SK-N-SH treated with all-trans-retinoic acid at 6 μM for 48 hours (cell line): ENCODE measurements around the gene ZNF549.

Experiments
- ATAC-seq: fragments of 200-7000 bp; cut with Tn5 transposase; 3 replicates; pipeline ENCODE4 v1.9.1; 2020; ENCODE audit warnings: mild to moderate bottlenecking, moderate library complexity
- ARNTL ChIP-seq: fragments of 450-650 bp; formaldehyde crosslinking; IDR thresholded peaks from 2 replicates; pipeline ENCODE4 v1.5.0; 2020; ENCODE audit warnings: low read depth, mild to moderate bottlenecking, moderate library complexity, borderline replicate concordance
- BACH2 ChIP-seq: fragments of 250-450 bp; sonication (Bioruptor Pico); IDR thresholded peaks from 2 replicates; pipeline ENCODE4 v1.9.0; 2021; ENCODE audit warnings: mild to moderate bottlenecking, borderline replicate concordance
- CREB5 ChIP-seq: fragments of 250-450 bp; sonication (Bioruptor Pico); IDR thresholded peaks from 2 replicates; pipeline ENCODE4 v1.5.1; 2020; ENCODE audit warnings: low read depth, mild to moderate bottlenecking, moderate library complexity
- CSDC2 ChIP-seq: fragments of 250-450 bp; sonication (Bioruptor Pico); IDR thresholded peaks from 2 replicates; pipeline ENCODE4 v1.5.0; 2020; ENCODE audit warnings: mild to moderate bottlenecking, moderate library complexity
- GLIS3 ChIP-seq: fragments of 250-450 bp; sonication (Bioruptor Pico); IDR thresholded peaks from 2 replicates; pipeline ENCODE4 v1.5.0; 2020; ENCODE audit warnings: mild to moderate bottlenecking, moderate library complexity
- ISL1 ChIP-seq: fragments of 250-450 bp; sonication (Bioruptor Pico); IDR thresholded peaks from 2 replicates; pipeline ENCODE4 v2.1.2; 2022; ENCODE audit warnings: mild to moderate bottlenecking, moderate library complexity
- POU6F1 ChIP-seq: fragments of 250-450 bp; sonication (Bioruptor Pico); IDR thresholded peaks from 2 replicates; pipeline ENCODE4 v1.8.0; 2021; ENCODE audit warnings: low read depth, mild to moderate bottlenecking, moderate library complexity, borderline replicate concordance
- PPARA ChIP-seq: fragments of 250-450 bp; sonication (Bioruptor Pico); IDR thresholded peaks from 2 replicates; pipeline ENCODE4 v1.5.0; 2020; ENCODE audit warnings: mild to moderate bottlenecking, borderline replicate concordance
- RARB ChIP-seq: fragments of 250-450 bp; sonication (Bioruptor Pico); IDR thresholded peaks from 2 replicates; pipeline ENCODE4 v1.8.0; 2021; ENCODE audit warnings: mild to moderate bottlenecking, moderate library complexity
- ZFP30 ChIP-seq: fragments of 450-650 bp; formaldehyde crosslinking; IDR thresholded peaks from 2 replicates; pipeline ENCODE4 v1.5.0; 2022; ENCODE audit warnings: mild to moderate bottlenecking, moderate library complexity
- ZNF565 ChIP-seq: fragments of 450-650 bp; formaldehyde crosslinking; conservative IDR thresholded peaks from 2 replicates; pipeline ENCODE4 v1.5.0; 2020; ENCODE audit warnings: low read depth, mild to moderate bottlenecking, moderate library complexity
- ZNF70 ChIP-seq: fragments of 450-650 bp; formaldehyde crosslinking; IDR thresholded peaks from 2 replicates; pipeline ENCODE4 v1.5.0; 2020; ENCODE audit warnings: mild to moderate bottlenecking, moderate library complexity
- ZNF8 ChIP-seq: fragments of 450-650 bp; formaldehyde crosslinking; IDR thresholded peaks from 2 replicates; pipeline ENCODE4 v1.5.0; 2020; ENCODE audit warnings: mild to moderate bottlenecking, moderate library complexity
- TF ChIP-seq, protein P1 (sequence below): fragments of 250-450 bp; sonication (Bioruptor Pico); IDR thresholded peaks from 2 replicates; pipeline ENCODE4 v1.8.0; 2020; ENCODE audit warnings: mild to moderate bottlenecking, moderate library complexity, borderline replicate concordance

The ZNF549 gene

GRCh38 chr19:57560049-57560491, 32.9 kb downstream of the ZNF549 start:
- TF ChIP-seq GLIS3 (CRISPR knock-in tag) (no peak), ZNF565 (CRISPR knock-in tag) (no peak), PPARA (CRISPR knock-in tag) (no peak), ZNF70 (CRISPR knock-in tag) (no peak)
- no peak for ATAC-seq

DNA sequence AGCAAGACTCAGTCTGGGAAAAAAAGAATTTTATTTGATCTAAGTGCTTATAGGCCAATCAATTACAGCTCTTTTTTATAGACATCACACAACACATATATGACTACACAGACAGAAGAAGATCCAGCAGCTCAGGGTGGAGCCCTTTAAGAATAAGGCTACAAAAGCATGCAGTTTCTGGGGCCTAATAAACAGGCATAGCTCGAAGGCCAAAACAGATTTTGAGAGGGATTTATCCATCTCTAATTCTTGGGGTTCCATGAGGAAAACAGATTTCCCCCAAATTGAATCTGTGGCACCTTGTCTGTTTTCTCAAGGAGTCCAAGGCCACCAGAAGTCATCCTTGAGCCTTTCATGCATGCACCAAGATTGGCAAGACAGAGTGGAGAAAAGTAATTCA, 36.4 kb downstream of the ZNF549 start:
- TF ChIP-seq PPARA (CRISPR knock-in tag): no peak
- TF ChIP-seq ARNTL (CRISPR knock-in tag): no peak
- no peak for TF ChIP-seq ZNF8 (CRISPR knock-in tag)
- TF ChIP-seq ZNF70 (CRISPR knock-in tag): no peak
- no peak for TF ChIP-seq ZFP30 (CRISPR knock-in tag)
- TF ChIP-seq POU6F1 (CRISPR knock-in tag): no peak
- no peak for TF ChIP-seq ZNF565 (CRISPR knock-in tag)
- no peak for TF ChIP-seq ISL1 (CRISPR knock-in tag)
- no peak for TF ChIP-seq BACH2 (CRISPR knock-in tag)
- TF ChIP-seq CREB5: no peak

DNA sequence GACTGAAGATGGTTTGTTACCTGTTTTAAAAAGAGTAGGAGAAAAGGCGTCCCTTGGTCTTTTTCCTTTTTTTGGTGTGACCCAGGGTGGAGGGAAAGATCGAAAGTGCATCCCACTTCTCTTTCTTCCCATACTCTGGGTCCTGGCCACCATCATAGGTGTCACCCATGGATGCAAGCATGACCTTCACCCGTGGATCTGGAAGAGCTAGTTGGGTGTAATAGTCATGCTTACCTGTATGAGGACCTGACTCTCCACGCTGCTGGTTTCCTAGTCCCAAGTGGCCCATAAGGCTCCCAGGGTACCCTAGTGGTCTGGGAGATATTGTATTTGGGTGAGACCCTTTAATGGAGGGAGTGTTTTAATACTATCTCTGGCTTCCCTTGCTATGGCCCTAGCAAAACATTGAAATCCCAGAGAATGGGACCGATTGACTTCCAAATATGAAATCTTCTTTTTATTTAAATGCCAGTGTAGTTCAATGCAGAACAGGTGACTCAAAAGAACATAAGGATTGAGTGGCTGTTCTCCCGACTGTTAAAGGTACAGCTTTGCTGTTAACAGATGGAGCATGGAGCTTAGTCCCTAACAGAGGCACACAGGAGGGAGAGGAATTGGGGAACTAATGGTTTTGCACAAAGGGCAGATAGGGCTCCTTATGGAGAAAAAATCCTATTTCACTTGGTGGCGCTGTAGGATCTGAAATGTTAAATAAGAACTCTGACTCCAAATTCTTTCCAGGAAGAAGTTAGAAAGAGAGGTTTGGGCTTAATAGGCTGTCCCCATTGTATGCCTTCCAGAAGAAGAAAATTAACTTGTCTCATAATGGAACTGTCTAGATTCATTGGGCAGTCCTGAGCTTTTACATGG, 39.5 kb downstream of the ZNF549 start:
- ATAC-seq: no peak
- TF ChIP-seq RARB (CRISPR knock-in tag) (no peak), POU6F1 (CRISPR knock-in tag) (no peak), PPARA (CRISPR knock-in tag) (no peak), CREB5 (no peak), CSDC2 (CRISPR knock-in tag) (no peak), ZFP30 (CRISPR knock-in tag) (no peak), ZNF8 (CRISPR knock-in tag) (no peak)

More for the DNA sequence above, 36.4 kb downstream of the ZNF549 start:
- ATAC-seq: no peak

DNA sequence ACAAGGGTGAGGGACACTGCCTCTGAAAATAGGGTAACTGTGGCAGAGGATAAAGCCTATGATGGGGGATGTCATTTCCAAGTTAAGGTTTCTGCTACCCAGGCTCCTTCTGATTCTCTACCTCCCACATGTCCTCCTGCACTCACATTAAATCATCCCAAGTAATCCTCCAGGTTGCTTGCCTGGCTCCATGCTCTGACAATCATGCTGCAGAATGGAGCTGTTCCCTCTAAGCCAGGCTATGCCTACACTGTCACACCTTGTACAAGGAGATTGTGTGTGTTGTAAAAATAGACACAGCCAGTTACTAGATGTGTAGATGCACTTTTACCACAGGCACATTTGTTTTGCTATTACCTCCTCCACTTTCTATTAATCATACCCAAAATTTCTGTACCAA, 43.6 kb downstream of the ZNF549 start:
- no peak for ATAC-seq
- TF ChIP-seq CREB5 (no peak), ZNF8 (CRISPR knock-in tag) (no peak)
- TF ChIP-seq, protein P1, sequence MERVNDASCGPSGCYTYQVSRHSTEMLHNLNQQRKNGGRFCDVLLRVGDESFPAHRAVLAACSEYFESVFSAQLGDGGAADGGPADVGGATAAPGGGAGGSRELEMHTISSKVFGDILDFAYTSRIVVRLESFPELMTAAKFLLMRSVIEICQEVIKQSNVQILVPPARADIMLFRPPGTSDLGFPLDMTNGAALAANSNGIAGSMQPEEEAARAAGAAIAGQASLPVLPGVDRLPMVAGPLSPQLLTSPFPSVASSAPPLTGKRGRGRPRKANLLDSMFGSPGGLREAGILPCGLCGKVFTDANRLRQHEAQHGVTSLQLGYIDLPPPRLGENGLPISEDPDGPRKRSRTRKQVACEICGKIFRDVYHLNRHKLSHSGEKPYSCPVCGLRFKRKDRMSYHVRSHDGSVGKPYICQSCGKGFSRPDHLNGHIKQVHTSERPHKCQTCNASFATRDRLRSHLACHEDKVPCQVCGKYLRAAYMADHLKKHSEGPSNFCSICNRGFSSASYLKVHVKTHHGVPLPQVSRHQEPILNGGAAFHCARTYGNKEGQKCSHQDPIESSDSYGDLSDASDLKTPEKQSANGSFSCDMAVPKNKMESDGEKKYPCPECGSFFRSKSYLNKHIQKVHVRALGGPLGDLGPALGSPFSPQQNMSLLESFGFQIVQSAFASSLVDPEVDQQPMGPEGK (CRISPR knock-in tag): no peak
